ENCODE data around the gene SERGEF. TPM values are rescaled to one million over a fixed set of nuclear protein-coding genes. Genes with fewer than 3 reads are reported as not detected.

Gene SERGEF
- total RNA-seq, 1 donor from 2014 or later = 17.6 TPM

GRCh38 chr11:17801166-17801565 lies 211.7 kb downstream of the SERGEF start:
- Histone ChIP-seq H3K9ac (ENCODE audit: low read length) (no peak overlapping the region), H3K27me3 (ENCODE audit: insufficient read depth, low read length) (no peaks in the 10 kb centered on the region), H3K79me2 (ENCODE audit: insufficient read depth, low read length) (no peaks in the 10 kb centered on the region), H4K20me1 (ENCODE audit: insufficient read depth, low read length) (no peaks in the 10 kb centered on the region), H3K36me3 (ENCODE audit: insufficient read depth, low read length) (no peaks in the 10 kb centered on the region), H3K27ac (ENCODE audit: low read depth, low read length) (no peak overlapping the region), H3K4me1 (ENCODE audit: insufficient read depth, low read length) (no peaks in the 10 kb centered on the region), H2AFZ (ENCODE audit: low read depth, low read length) (no peak overlapping the region), H3K4me2 (ENCODE audit: low read length) (no peak overlapping the region), H3K4me3 (ENCODE audit: insufficient read depth, low read depth, low read length) (no peak overlapping the region), H3K9me3 (ENCODE audit: insufficient read depth, low read depth, low read length) (no peaks in the 10 kb centered on the region)
- no peaks in the 10 kb centered on the region for H3K27me3 Mint-ChIP-seq (ENCODE audit: low read depth, unreplicated experiment)
- no peaks in the 10 kb centered on the region for H3K9me3 Mint-ChIP-seq (ENCODE audit: unreplicated experiment)
- H3K27ac Mint-ChIP-seq (ENCODE audit: unreplicated experiment) = no peak overlapping the region
- no peaks in the 10 kb centered on the region for H3K36me3 Mint-ChIP-seq (ENCODE audit: low read depth, unreplicated experiment)
- H3K4me3 Mint-ChIP-seq (ENCODE audit: unreplicated experiment) = no peak overlapping the region
- TF ChIP-seq EZH2 (IDR thresholded peaks at IDR 0.05; ENCODE audit: insufficient read depth, low read length) (no peak), CTCF (IDR thresholded peaks at IDR 0.05; ENCODE audit: insufficient read depth, low read depth, low read length) (no peak)
- peaks cover 4% of the 10 kb centered on the region for H3K4me1 Mint-ChIP-seq (ENCODE audit: low read depth, unreplicated experiment)
- no peak for FAIRE-seq
- no peak for DNase-seq (ENCODE audit: low read depth)

GRCh38 chr11:17799147-17799546 lies 213.7 kb downstream of the SERGEF start:
- Mint-ChIP-seq H3K27me3 (ENCODE audit: low read depth, unreplicated experiment) (peaks cover 2% of the 10 kb centered on the region), H3K36me3 (ENCODE audit: low read depth, unreplicated experiment) (no peaks in the 10 kb centered on the region), H3K4me1 (ENCODE audit: low read depth, unreplicated experiment) (peaks cover 4% of the 10 kb centered on the region), H3K9me3 (ENCODE audit: unreplicated experiment) (no peaks in the 10 kb centered on the region), H3K4me3 (ENCODE audit: unreplicated experiment) (no peak overlapping the region), H3K27ac (ENCODE audit: unreplicated experiment) (no peak overlapping the region)
- Histone ChIP-seq H3K4me2 (ENCODE audit: low read length) (no peak overlapping the region), H3K9ac (ENCODE audit: low read length) (no peak overlapping the region), H3K27ac (ENCODE audit: low read depth, low read length) (no peak overlapping the region), H3K36me3 (ENCODE audit: insufficient read depth, low read length) (no peaks in the 10 kb centered on the region), H2AFZ (ENCODE audit: low read depth, low read length) (no peak overlapping the region), H3K27me3 (ENCODE audit: insufficient read depth, low read length) (no peaks in the 10 kb centered on the region), H3K4me3 (ENCODE audit: insufficient read depth, low read depth, low read length) (no peak overlapping the region), H3K9me3 (ENCODE audit: insufficient read depth, low read depth, low read length) (no peaks in the 10 kb centered on the region), H3K79me2 (ENCODE audit: insufficient read depth, low read length) (no peaks in the 10 kb centered on the region), H4K20me1 (ENCODE audit: insufficient read depth, low read length) (no peaks in the 10 kb centered on the region), H3K4me1 (ENCODE audit: insufficient read depth, low read length) (no peaks in the 10 kb centered on the region)
- TF ChIP-seq EZH2 (IDR thresholded peaks at IDR 0.05; ENCODE audit: insufficient read depth, low read length) = no peak
- TF ChIP-seq CTCF (IDR thresholded peaks at IDR 0.05; ENCODE audit: insufficient read depth, low read depth, low read length) = no peak
- FAIRE-seq (no peak), DNase-seq (ENCODE audit: low read depth) (no peak)

GRCh38 chr11:17798716-17799115 lies 214.1 kb downstream of the SERGEF start:
- FAIRE-seq (no peak), DNase-seq (ENCODE audit: low read depth) (no peak)
- no peak overlapping the region for H3K9ac ChIP-seq (ENCODE audit: low read length)
- no peak overlapping the region for H3K4me3 ChIP-seq (ENCODE audit: insufficient read depth, low read depth, low read length)
- no peaks in the 10 kb centered on the region for H3K4me1 ChIP-seq (ENCODE audit: insufficient read depth, low read length)
- Mint-ChIP-seq H3K36me3 (ENCODE audit: low read depth, unreplicated experiment) (no peaks in the 10 kb centered on the region), H3K4me1 (ENCODE audit: low read depth, unreplicated experiment) (peaks cover 2% of the 10 kb centered on the region), H3K27me3 (ENCODE audit: low read depth, unreplicated experiment) (peaks cover 3% of the 10 kb centered on the region), H3K4me3 (ENCODE audit: unreplicated experiment) (no peak overlapping the region), H3K9me3 (ENCODE audit: unreplicated experiment) (no peaks in the 10 kb centered on the region), H3K27ac (ENCODE audit: unreplicated experiment) (no peak overlapping the region)
- H2AFZ ChIP-seq (ENCODE audit: low read depth, low read length) = no peak overlapping the region
- no peaks in the 10 kb centered on the region for H3K27me3 ChIP-seq (ENCODE audit: insufficient read depth, low read length)
- H3K4me2 ChIP-seq (ENCODE audit: low read length) = no peak overlapping the region
- no peak overlapping the region for H3K27ac ChIP-seq (ENCODE audit: low read depth, low read length)
- H4K20me1 ChIP-seq (ENCODE audit: insufficient read depth, low read length) = no peaks in the 10 kb centered on the region
- no peaks in the 10 kb centered on the region for H3K9me3 ChIP-seq (ENCODE audit: insufficient read depth, low read depth, low read length)
- H3K79me2 ChIP-seq (ENCODE audit: insufficient read depth, low read length) = no peaks in the 10 kb centered on the region
- H3K36me3 ChIP-seq (ENCODE audit: insufficient read depth, low read length) = no peaks in the 10 kb centered on the region
- TF ChIP-seq CTCF (IDR thresholded peaks at IDR 0.05; ENCODE audit: insufficient read depth, low read depth, low read length) = no peak
- TF ChIP-seq EZH2 (IDR thresholded peaks at IDR 0.05; ENCODE audit: insufficient read depth, low read length) = no peak

All from astrocyte (in vitro differentiated cells and primary cell).